Femur (tissue), 1 donor: ENCODE results near the gene KRTAP5-10.
"Not testable (repeated sequence)": the region's sequence is repeated elsewhere in the genome, so short reads cannot be mapped to it uniquely, and the experiment has no call there.

ENCODE experiments used
- DNase-seq: peaks from one replicate; pipeline ENCODE4 v3.0.0-alpha.2; 2017

The KRTAP5-10 gene

GRCh38 chr11:71574418-71574817 is 9.1 kb downstream of the KRTAP5-10 start:
- DNase-seq = no peak

- DNase-seq = no peak
Observed at GRCh38 chr11:71575723-71576424, 10.5 kb downstream of the KRTAP5-10 start.

- DNase-seq = not testable (repeated sequence)
Observed at GRCh38 chr11:71576688-71577465, 11.5 kb downstream of the KRTAP5-10 start.

GRCh38 chr11:71577469-71578004 is 12.2 kb downstream of the KRTAP5-10 start:
- DNase-seq = no peak

- not testable (repeated sequence) for DNase-seq
Observed at GRCh38 chr11:71579513-71579912, 14.2 kb downstream of the KRTAP5-10 start.

- DNase-seq = peak; percentile 68
Observed at GRCh38 chr11:71580057-71581003, 15.0 kb downstream of the KRTAP5-10 start.

GRCh38 chr11:71581826-71582225 is 16.5 kb downstream of the KRTAP5-10 start:
- no peak for DNase-seq

GRCh38 chr11:71582309-71582895 is 17.0 kb downstream of the KRTAP5-10 start, which contains the start of gene KRTAP5-11:
TSS of gene KRTAP5-11 (minus strand) at chr11:71582875. CDS start at chr11:71582837, 38 bp downstream.
- peak; percentile 38 for DNase-seq

- not testable (repeated sequence) for DNase-seq
Observed at GRCh38 chr11:71582969-71583368, 17.6 kb downstream of the KRTAP5-10 start.

GRCh38 chr11:71585673-71586072 is 20.3 kb downstream of the KRTAP5-10 start:
- not testable (repeated sequence) for DNase-seq

- DNase-seq = not testable (repeated sequence)
Observed at GRCh38 chr11:71588314-71588713, 23.0 kb downstream of the KRTAP5-10 start.

- DNase-seq = not testable (repeated sequence)
Observed at GRCh38 chr11:71588822-71589545, 23.6 kb downstream of the KRTAP5-10 start.

GRCh38 chr11:71589546-71589920 is 24.2 kb downstream of the KRTAP5-10 start:
- DNase-seq = not testable (repeated sequence)

- not testable (repeated sequence) for DNase-seq
Observed at GRCh38 chr11:71603221-71603620, 37.9 kb downstream of the KRTAP5-10 start.

GRCh38 chr11:71604798-71605488 is 39.6 kb downstream of the KRTAP5-10 start:
- not testable (repeated sequence) for DNase-seq

GRCh38 chr11:71606853-71607519 is 41.6 kb downstream of the KRTAP5-10 start:
- not testable (repeated sequence) for DNase-seq

- DNase-seq = not testable (repeated sequence)
Observed at GRCh38 chr11:71607520-71608216, 42.3 kb downstream of the KRTAP5-10 start.

- not testable (repeated sequence) for DNase-seq
Observed at GRCh38 chr11:71608272-71608671, 42.9 kb downstream of the KRTAP5-10 start.

GRCh38 chr11:71611218-71611910 is 46.0 kb downstream of the KRTAP5-10 start:
- DNase-seq = not testable (repeated sequence)
